ENCODE measurements around the gene CCDC141.
"Not testable (repeated sequence)": the region's sequence is repeated elsewhere in the genome, so short reads cannot be mapped to it uniquely, and the experiment has no call there.

The CCDC141 gene

DNA sequence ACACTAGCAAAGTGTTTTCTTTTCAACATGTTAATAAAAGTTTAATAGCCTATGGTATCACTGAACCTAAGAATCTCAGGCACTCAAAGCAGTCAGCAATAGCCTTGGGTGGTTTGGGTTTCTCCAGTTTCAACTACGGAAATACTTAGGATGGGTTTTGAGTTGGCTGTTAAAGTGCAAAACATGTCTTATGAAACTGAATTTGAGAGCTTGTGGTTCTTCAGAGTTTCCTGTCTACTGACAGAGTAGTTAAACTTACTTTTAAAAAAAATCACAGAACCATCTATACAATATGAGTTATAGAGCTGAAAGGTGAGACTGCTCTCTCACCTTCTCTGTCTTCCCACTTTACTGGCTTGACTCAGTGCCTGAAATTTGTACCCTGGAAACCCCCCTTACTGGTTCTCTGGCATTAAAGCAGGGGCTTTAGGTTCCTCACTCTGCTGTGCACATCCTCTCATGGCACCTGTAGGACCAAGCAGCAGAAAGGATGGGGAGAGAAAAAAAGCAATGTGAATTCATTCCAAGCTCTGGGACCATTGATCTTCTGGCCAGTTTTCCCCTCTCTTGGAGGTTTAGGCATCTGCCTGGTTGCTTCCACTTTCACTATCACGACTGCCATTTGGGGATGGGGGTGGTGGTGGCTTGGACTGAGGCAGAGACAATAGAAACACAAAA is 18.1 kb downstream of the CCDC141 start:
- peak in 1 of 2 donors; percentile 65 for DNase-seq

- no peak for DNase-seq
These were observed 25.5 kb downstream of the CCDC141 start for GRCh38 chr2:179024445-179024844.

- no peak for DNase-seq
These were observed 27.3 kb downstream of the CCDC141 start for GRCh38 chr2:179022685-179023084.

DNA sequence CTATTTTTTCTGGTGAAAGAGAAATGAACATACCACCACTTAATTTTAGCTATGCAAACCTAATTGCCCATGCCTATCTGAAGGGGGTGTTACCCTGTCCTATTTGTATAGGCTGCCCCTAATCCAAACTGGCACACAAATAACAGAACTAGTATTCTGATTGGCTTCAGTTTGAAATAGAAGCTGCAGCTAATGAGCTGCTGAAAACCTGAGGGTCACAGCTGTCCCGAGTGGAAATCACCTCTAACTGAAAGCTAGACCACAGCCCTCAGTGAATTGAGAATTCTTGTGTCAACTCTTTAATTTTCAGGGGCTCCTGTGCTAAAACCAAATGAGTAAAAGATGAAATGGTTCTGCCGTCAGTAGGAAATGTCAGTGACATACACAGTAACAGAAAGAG is 28.7 kb downstream of the CCDC141 start:
- DNase-seq, result no peak

DNA sequence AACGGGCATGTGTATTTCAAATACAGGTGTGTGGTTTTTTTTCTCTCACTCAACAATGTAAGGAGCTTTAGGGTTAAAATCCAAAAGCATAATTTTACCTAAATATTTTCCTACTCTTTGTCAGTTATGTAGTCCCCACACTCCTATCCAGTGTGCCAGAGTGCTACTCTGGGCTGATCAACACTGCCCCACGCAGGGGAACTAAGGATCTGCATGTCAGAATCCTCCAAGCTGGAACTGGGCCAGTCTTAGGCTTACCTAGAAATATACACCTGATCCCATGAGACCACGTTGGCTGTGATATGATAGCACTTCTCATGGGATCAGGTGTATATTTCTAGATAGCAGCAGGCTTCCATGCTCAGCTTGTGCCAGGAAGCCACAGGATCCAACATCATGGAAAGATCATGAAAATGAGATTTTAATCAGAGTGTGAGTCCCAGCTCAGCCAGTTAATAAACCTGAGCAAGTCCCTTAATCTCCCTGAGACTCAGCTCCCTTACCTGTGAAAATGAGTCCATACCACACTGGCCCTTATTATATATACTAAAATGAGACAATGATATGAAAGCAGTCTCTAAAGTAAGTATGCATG is 29.7 kb downstream of the CCDC141 start:
- peak; percentile 25 to 32 for DNase-seq

- DNase-seq, result no peak
These were observed 30.7 kb downstream of the CCDC141 start for GRCh38 chr2:179019260-179019659.

DNA sequence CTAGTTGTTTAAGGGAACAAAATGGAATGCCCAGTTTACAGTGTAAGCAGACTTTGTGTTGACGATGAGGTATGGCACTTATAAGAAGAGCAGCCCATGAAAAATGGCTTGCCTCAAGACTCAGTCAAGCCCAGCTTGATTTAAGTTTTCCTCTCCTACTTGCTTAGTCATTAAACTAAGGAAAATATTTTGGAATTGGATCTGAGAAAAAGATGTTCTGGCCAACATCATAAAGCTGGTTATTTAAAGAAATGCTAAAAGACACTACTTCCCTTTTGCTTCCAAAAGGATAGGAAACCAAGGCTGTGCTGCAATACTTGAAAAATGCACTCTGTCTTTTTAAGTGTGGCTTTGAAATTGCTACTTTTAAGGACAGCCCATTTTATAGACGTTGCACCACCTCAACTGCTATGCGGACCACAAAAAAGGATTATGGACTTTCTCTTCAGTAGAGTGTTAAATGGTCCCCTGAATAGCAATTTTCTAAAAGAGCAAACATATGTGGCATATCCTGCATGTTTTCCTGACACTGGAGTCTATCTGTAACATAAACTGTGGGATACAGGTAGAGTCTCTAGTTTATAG is 32.1 kb downstream of the CCDC141 start:
- no peak for DNase-seq

DNA sequence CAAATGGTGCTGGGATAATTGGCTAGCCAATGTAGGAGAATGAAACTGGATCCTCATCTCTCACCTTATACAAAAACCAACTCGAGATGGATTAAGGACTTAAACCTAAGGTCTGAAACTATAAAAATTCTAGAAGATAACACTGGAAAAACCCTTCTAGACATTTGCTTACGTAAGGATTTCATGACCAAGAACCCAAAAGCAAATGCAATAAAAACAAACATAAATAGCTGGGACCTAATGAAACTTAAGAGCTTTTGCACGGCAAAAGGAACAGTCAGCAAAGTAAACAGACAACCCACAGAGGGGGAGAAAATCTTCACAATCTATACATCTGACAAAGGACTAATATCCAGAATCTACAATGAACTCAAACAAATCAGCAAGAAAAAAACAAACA is 35.7 kb downstream of the CCDC141 start:
- not testable (repeated sequence) for DNase-seq

- DNase-seq, result no peak
These were observed 44.0 kb downstream of the CCDC141 start for GRCh38 chr2:179005976-179006375.

DNA sequence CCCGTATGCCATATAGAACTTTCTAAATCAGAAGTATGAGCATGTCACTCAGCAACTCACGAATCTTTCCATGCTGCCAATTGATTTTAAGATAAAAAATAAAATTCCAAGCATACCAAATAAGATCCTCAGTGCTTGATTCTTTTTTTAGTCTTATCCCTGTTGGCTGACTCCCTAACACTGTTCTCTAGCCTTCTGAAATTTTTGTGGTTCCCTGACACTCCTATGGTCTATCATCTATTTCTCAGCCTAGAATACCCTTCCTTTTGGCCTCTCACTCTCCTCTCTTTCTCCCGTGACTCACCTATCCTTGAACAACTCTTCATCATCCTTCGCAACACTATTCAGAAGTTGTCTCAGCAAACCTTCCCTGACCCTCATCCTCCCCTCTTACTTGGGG is 50.5 kb downstream of the CCDC141 start:
- DNase-seq, result no peak

- no peak for DNase-seq
These were observed 51.4 kb downstream of the CCDC141 start for GRCh38 chr2:178998539-178998938.

GRCh38 chr2:178997477-178997876 is 52.5 kb downstream of the CCDC141 start:
- DNase-seq, result no peak

GRCh38 chr2:178997067-178997466 is 52.9 kb downstream of the CCDC141 start:
- DNase-seq, result no peak

GRCh38 chr2:178994264-178994663 is 55.7 kb downstream of the CCDC141 start:
- no peak for DNase-seq

- DNase-seq, result no peak
These were observed 56.1 kb downstream of the CCDC141 start for GRCh38 chr2:178993788-178994187.

DNA sequence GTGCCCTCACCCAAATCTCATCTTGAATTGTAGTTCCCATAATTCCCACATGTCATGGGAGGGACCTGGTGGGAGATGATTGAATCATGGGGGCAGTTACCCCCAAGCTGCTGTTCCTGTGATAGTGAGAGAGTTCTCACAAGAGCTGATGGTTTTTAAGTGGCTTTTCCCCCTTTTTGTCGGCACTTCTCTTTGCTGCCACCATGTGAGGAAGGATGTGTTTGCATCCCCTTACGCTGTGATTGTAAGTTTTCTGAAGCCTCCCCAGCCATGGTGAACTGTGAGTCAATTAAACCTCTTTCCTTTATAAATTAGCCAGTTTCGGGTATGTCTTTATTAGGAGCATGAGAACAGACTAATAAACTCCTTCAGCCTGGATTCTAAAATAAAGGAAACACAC is 57.2 kb downstream of the CCDC141 start:
- not testable (repeated sequence) for DNase-seq

DNA sequence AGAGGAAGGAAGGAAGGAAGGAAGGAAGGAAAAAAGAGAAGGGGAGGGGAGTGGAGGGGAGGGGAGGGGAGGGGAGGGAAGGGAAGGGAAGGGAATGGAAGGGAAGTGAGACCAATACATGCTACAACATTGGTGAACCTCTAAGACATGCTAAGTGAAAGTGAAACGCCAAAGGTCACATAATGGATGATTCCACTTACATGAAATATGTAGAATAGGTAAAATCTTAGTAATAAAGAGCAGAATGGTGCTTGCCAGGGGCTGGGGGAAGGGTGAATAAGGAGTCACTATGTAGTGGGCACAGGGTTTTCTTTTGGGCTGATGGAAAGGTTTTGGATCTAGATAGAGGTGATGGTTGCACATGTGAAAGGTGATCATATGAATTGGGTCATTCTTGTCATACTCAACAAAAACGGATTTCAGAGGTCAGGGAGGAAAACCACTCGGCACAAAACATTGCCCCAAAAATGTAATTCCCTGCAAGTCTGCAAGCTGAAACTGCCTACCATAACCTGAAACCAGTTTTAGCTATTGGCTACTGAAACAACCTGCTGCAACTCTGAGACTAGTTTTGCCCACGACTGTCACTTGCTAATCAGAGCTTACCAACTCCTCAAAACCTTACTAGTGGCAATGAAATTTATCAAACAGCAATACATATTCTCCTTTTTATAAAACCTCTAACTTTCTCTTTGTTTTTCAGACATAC is 59.2 kb downstream of the CCDC141 start:
- peak in 1 of 2 donors; percentile 2 for DNase-seq

DNA sequence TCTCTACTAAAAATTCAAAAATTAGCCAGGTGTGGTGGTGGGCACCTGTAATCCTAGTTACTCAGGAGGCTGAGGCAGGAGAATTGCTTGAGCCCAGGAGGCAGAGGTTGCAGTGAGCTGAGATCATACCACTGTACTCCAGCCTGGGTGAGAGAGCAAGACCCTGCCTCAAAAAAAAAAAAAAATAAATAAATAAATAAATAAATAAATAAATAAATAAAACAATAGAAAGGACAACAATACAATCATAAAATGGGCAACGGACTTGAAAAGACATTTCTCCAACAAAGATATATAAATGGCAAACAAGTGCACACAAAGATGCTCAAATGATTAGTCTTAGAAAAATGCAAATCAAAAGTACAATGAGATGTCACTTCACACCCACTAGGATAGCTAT is 60.5 kb downstream of the CCDC141 start:
- not testable (repeated sequence) for DNase-seq

DNA sequence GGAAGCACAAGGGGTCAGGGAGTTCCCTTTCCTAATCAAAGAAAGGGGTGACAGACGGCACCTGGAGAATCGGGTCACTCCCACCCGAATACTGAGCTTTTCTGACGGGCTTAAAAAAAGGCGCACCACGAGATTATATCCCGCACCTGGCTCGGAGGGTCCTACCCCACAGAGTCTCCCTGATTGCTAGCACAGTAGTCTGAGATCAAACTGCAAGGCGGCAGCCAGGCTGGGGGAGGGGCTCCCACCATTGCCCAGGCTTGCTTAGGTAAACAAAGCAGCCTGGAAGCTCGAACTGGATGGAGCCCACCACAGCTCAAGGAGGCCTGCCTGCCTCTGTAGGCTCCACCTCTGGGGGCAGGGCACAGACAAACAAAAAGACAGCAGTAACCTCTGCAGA is 67.3 kb downstream of the CCDC141 start:
- not testable (repeated sequence) for DNase-seq

GRCh38 chr2:178980815-178981214 is 69.1 kb downstream of the CCDC141 start:
- DNase-seq, result no peak

DNA sequence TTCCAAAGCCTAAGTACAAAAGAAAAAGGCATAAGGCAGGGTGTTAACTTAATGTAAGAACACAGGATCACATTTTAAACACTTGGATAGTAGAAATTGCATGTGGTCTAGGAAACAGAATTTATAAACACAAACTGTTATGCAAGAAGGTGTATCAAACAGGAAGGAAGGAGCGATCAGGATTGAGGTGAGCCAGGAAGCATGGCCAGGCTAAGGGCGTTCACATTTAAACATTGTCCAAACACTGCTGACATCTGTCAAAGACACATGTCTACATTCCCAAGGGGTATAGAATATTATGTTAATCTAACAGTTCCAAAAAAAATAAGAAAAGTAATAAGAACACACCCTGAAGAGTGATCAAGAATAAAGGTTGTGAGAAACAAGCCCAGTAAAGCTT is 71.3 kb downstream of the CCDC141 start:
- DNase-seq, result no peak

- DNase-seq, result no peak
These were observed 73.6 kb downstream of the CCDC141 start for GRCh38 chr2:178976351-178976750.

DNA sequence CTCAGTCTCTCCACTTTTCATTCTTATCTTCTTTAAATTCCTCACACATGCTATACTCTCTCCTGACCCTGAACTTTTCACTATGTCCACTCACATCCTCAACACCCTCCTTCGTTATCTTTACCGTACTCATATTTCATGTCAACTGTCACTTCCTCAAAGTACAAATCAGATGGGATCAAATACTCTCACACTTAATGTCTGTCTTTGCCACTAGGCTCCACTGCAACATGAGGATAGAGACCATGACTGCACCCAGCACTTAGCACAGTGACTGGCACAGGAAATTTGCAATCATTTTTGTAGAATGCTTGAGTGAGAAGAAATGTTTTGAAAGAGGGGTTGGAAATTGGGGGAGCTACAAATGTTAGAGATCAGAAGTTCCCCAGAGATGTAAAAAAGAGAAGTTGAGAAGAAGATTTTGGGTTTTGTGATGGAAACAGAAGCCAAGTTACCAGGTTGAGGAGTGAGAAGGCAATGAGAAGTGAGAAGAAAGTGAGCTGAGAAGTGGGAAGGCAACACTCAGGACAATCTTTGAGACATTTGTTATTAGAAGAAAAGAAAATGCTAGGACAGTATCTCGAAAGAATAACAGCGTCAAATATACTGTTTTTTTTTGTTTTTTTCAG is 87.0 kb downstream of the CCDC141 start:
- DNase-seq, result no peak
